Measurements from ENCODE around the gene PEX6. TPM values are rescaled to one million over a fixed set of nuclear protein-coding genes. Genes with fewer than 3 reads are reported as not detected.

PEX6 gene
- polyA plus RNA-seq, 3 donors: 10.6 to 16.2 (median 15.5) TPM

- Histone ChIP-seq H3K27ac (ENCODE audit: low read depth in 1 of 2, low read length in 2 of 2) (no peak overlapping the region), H3K9ac (ENCODE audit: insufficient read depth, low read length, poor library complexity, severe bottlenecking) (no peak overlapping the region), H3K36me3 (replicated peaks in 1 of 2; ENCODE audit: control insufficient read depth in 1 of 2, insufficient read depth in 2 of 2, low read length in 2 of 2) (peaks cover 55 to 69% of the 10 kb centered on the region in 2 donors), H3K79me2 (ENCODE audit: insufficient read depth, low read length) (no peaks in the 10 kb centered on the region), H3K4me2 (replicated peaks; ENCODE audit: extremely low read depth, low read length, poor library complexity, severe bottlenecking) (no peak overlapping the region), H3K4me1 (ENCODE audit: control insufficient read depth in 1 of 2, insufficient read depth in 2 of 2, low read length in 2 of 2) (no peaks in the 10 kb centered on the region), H3K9me3 (replicated peaks in 1 of 2; ENCODE audit: control insufficient read depth in 1 of 2, insufficient read depth in 1 of 2, low read length in 2 of 2) (no peaks in the 10 kb centered on the region), H3K27me3 (ENCODE audit: control insufficient read depth in 2 of 2, insufficient read depth in 2 of 2, low read length in 2 of 2) (no peaks in the 10 kb centered on the region), H4K20me1 (ENCODE audit: insufficient read depth, low read length) (peaks cover 3% of the 10 kb centered on the region), H3K4me3 (replicated peaks in 1 of 3; ENCODE audit: low read depth in 2 of 3, low read length in 3 of 3) (no peak overlapping the region), H2AFZ (ENCODE audit: insufficient read depth, low read depth, low read length, poor library complexity, severe bottlenecking) (no peak overlapping the region)
- Mint-ChIP-seq H3K27me3 (ENCODE audit: low read depth in 3 of 3) (peaks cover 0 to 5% (median 0%) of the 10 kb centered on the region in 3 donors), H3K36me3 (peaks cover 51 to 54% of the 10 kb centered on the region in 2 donors), H3K4me1 (no peaks in the 10 kb centered on the region), H3K9me3 (no peaks in the 10 kb centered on the region), H3K4me3 (no peak overlapping the region), H3K27ac (peak overlapping the region in 1 of 7 donors; percentile 83)
- no peak for DNase-seq
- intact Hi-C loops (cut with micrococcal nuclease): loop anchor here in 1 of 2 donors (5.0 kb wide), 1 partner anchor 136 kb away; no protein-coding TSS in a partner anchor
- 96% methylated on average over 6 of the region's 11 CpGs for WGBS (ENCODE audit: insufficient coverage)
- TF ChIP-seq CTCF (IDR thresholded peaks at IDR 0.05): no peak
Observed at GRCh38 chr6:43006251-43006650, 27.3 kb upstream of the PEX6 start.

GRCh38 chr6:43005844-43006243, 26.9 kb upstream of the PEX6 start:
- Mint-ChIP-seq H3K27ac (no peak overlapping the region), H3K36me3 (peaks cover 48 to 54% of the 10 kb centered on the region in 2 donors), H3K9me3 (no peaks in the 10 kb centered on the region), H3K4me1 (no peaks in the 10 kb centered on the region), H3K27me3 (ENCODE audit: low read depth in 3 of 3) (peaks cover 0 to 5% (median 0%) of the 10 kb centered on the region in 3 donors), H3K4me3 (no peak overlapping the region)
- Histone ChIP-seq H3K4me3 (replicated peaks in 1 of 3; ENCODE audit: low read depth in 2 of 3, low read length in 3 of 3) (no peak overlapping the region), H3K36me3 (replicated peaks in 1 of 2; ENCODE audit: control insufficient read depth in 1 of 2, insufficient read depth in 2 of 2, low read length in 2 of 2) (peaks cover 51 to 65% of the 10 kb centered on the region in 2 donors), H3K9me3 (replicated peaks in 1 of 2; ENCODE audit: control insufficient read depth in 1 of 2, insufficient read depth in 1 of 2, low read length in 2 of 2) (no peaks in the 10 kb centered on the region), H3K27me3 (ENCODE audit: control insufficient read depth in 2 of 2, insufficient read depth in 2 of 2, low read length in 2 of 2) (no peaks in the 10 kb centered on the region), H3K4me1 (ENCODE audit: control insufficient read depth in 1 of 2, insufficient read depth in 2 of 2, low read length in 2 of 2) (no peaks in the 10 kb centered on the region), H3K4me2 (replicated peaks; ENCODE audit: extremely low read depth, low read length, poor library complexity, severe bottlenecking) (no peak overlapping the region), H4K20me1 (ENCODE audit: insufficient read depth, low read length) (no peaks in the 10 kb centered on the region), H3K27ac (ENCODE audit: low read depth in 1 of 2, low read length in 2 of 2) (no peak overlapping the region), H3K79me2 (ENCODE audit: insufficient read depth, low read length) (no peaks in the 10 kb centered on the region), H3K9ac (ENCODE audit: insufficient read depth, low read length, poor library complexity, severe bottlenecking) (no peak overlapping the region), H2AFZ (ENCODE audit: insufficient read depth, low read depth, low read length, poor library complexity, severe bottlenecking) (no peak overlapping the region)
- intact Hi-C loops (cut with micrococcal nuclease): loop anchor here in 1 of 2 donors (5.0 kb wide), 1 partner anchor 136 kb away; no protein-coding TSS in a partner anchor
- DNase-seq: no peak
- 96% methylated on average over 3 of the region's 5 CpGs for WGBS (ENCODE audit: insufficient coverage)
- no peak for TF ChIP-seq CTCF (IDR thresholded peaks at IDR 0.05)

Measured in CD14-positive monocyte (primary cell).